GM18909 (cell line): ENCODE data around the gene CDY1.
"Not testable (repeated sequence)": the region's sequence is repeated elsewhere in the genome, so short reads cannot be mapped to it uniquely, and the experiment has no call there.

Experiments used
- ATAC-seq: cut with Tn5 transposase; IDR thresholded peaks from one replicate; pipeline ENCODE4 v1.9.1; 2021; ENCODE audit warnings: mild to moderate bottlenecking; ENCODE audit not compliant: unreplicated experiment, poor library complexity

Gene CDY1, protein sequence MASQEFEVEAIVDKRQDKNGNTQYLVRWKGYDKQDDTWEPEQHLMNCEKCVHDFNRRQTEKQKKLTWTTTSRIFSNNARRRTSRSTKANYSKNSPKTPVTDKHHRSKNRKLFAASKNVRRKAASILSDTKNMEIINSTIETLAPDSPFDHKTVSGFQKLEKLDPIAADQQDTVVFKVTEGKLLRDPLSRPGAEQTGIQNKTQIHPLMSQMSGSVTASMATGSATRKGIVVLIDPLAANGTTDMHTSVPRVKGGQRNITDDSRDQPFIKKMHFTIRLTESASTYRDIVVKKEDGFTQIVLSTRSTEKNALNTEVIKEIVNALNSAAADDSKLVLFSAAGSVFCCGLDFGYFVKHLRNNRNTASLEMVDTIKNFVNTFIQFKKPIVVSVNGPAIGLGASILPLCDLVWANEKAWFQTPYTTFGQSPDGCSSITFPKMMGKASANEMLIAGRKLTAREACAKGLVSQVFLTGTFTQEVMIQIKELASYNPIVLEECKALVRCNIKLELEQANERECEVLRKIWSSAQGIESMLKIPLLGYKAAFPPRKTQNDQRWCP

DNA sequence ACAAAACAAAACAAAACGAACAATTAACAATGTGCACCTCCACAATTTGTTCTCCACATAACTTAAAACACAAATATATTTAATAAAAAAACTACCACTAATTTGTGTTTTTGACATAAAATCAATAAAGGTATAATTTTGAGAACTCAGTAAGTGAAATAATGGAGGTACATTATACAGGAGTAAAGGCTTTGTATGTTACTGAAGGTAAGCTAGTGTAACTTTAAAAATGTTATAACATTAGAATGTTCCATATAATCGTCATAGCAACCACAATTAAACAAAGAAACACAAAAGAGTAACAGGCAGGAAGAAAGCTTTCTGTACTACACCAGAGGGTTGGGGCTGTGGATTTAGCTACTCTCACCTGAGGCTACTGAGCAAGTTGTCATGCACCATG is at the start of gene CDY1:
Gene CDY1, plus strand, starts transcription at position 301 of the 400 bp plus-strand sequence. CDS start 326 bp downstream, outside the sequence.
- ATAC-seq: not testable (repeated sequence)

DNA sequence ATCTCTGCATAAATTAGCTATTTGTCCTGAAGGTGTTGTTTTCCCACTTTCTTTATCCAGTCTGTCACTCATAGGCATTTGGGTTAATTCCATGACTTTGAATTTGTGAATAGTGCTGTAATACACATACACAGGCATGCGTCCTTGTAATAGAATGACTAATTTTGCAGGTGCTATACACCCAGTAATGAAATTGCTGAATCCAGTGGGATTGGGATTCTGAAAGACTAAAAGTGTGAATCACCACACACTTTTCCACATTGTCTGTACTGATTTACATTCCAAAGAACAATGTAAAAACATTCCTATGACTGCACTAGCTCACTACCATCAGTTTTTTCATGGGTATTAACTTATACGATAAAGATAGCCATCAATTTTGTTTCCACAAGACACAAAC is 28.6 kb upstream of the CDY1 start:
- not testable (repeated sequence) for ATAC-seq

DNA sequence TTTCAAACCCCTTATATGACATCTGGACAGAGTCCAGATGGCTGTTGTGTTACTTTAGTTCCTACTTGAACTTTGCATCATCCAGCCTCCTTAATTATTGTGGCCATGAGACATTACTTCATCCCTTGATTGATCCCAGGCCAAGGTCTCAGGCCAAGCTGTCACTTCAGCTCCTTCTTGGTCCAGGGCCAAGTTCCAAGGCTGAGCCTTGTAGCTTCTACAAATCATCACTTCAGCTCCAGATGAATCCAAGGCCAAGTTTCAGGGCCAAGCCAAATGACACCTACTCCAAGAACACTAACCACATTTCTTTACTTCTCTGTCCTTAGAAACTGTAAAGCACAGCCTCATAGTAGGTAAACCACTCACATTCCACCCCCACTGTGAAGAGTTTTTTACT is 1.7 kb upstream of the CDY1 start:
- ATAC-seq: not testable (repeated sequence)

DNA sequence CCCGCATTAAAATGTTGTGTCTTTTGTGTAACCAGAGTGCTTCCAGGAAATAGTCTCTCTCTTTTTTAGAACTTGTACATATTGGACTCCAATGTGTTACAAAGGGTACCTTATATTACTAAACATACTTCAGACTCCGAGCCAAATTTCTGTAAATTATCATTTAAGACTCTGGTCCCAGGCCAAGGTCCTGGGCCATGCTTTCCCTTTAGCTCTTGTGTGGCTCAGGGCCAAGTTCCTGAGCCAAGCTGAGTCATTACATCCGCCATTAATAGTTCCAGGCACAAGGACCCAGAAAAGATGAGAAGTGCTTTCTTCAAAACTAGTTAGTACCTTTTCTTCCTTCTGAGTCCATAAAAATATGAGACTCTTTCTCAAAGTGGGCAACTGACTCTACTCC is 4.6 kb downstream of the CDY1 start:
- ATAC-seq: not testable (repeated sequence)

DNA sequence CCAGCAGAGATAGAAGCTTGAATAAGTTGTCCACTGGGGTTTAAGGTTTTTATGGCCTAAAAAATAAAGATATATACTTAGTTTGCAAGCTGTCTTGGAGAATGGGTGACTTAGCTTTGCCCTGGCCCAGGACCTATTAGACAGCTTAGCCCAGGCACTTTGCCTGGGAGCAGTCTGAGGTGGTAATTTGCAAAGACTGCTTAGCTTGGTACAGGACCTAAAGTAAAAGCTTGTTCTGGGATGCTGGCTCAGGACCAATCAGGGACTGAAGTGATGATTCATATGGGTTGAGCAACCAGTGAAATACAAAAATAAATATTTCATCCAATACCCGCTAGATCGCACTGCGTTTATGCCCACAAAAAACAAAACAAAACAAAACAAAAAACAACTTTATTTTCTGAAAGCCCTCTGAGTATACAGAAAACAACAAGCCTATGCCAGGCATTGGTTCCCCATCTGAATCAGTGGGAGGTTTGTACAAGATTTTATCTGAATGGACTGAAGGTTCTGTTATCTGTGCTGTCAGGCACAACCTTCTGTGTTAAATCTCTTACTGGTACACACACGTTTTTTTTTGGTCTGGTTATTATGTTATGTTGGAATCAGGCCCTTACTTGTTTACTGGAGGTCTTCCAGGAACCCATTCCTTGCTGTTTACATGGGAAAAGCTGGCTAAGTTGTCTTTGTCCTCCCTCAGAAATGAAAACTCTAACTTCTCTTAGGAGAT is 8.6 kb downstream of the CDY1 start:
- not testable (repeated sequence) for ATAC-seq

DNA sequence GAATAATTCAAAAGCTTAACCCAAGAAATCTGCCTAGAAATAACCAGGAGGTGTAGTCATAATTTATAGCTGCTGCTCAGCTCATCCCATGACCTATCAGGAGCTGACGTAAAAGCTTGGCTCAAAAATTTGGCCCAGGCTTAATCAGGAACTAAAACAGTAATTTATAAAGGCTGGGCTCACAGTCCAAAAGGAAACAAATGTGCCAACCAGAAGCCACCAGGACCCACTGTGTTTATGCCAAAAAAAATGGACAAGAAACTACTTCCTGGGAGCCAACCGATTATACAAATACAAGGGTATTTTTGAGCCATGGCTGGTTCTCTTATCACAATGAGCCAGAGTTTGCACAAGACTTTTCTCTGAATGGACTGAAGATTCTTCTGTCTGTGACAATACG is 17.9 kb downstream of the CDY1 start:
- ATAC-seq: not testable (repeated sequence)

DNA sequence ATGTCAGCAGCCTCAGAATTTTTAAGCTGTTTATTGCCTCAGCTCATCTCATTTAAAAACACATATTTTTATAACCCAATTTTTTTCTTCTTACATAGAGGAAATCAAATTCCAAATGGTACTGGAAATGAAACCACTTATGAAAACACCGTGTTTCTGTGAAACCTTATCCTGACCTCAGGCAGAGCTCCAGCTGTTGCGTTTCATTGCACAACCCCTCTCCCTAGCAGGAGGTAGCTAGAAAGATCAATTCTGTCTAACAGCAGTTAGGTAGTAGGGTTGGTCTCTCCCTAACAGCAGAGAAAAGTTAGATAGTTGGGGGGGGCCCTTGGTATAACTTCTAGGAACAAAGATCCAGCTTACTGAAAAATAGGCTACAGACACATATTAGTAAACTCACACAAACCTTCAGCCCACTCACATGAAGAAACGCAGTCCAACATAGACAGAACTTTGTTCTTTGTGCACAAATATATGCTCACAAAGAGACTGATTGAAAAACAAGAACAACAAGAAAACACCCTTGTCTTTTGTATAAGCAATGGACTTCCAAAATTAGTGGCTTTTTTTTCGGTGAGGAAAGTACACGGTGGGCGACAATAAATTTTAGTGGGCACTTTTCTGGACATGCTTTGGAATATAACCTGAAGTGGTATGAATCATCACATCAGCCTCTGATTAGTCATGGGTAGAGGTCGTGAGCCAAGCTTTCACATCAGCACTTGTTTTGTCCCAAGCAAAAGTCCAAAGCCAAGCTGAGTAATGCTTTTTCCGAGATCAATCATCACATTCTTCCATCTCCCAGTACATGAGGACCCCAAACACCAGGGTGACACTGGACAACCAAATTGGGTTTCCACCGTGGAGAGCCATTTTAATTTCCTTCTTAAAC is 21.4 kb downstream of the CDY1 start:
- not testable (repeated sequence) for ATAC-seq
